Dendritic cell treated with granulocyte-macrophage colony-stimulating factor and Interleukin-4, amounts not matched to agents 40 ng/mL and 50 ng/mL, for 4 days (primary cell): Measurements from ENCODE around the gene DPY19L2.

ENCODE experiments used
- H3K27ac Mint-ChIP-seq: one replicate; pipeline ENCODE4 v1.8.0; 2022; ENCODE audit warnings: mild to moderate bottlenecking, mixed read lengths
- H3K27me3 Mint-ChIP-seq: one replicate; pipeline ENCODE4 v1.8.0; 2022; ENCODE audit warnings: mild to moderate bottlenecking, mixed read lengths
- H3K36me3 Mint-ChIP-seq: one replicate; pipeline ENCODE4 v1.8.0; 2022; ENCODE audit warnings: low read depth, mixed read lengths
- H3K4me1 Mint-ChIP-seq: one replicate; pipeline ENCODE4 v1.8.0; 2022; ENCODE audit warnings: low read depth, mixed read lengths
- H3K4me3 Mint-ChIP-seq: one replicate; pipeline ENCODE4 v1.8.0; 2022; ENCODE audit warnings: mild to moderate bottlenecking, moderate library complexity, mixed read lengths
- H3K9me3 Mint-ChIP-seq: one replicate; pipeline ENCODE4 v1.8.0; 2022; ENCODE audit warnings: mixed read lengths
- intact Hi-C: fragments of 100-400 bp; cut with micrococcal nuclease; formaldehyde crosslinking; loops from one replicate; pipeline ENCODE4 v1.15.0; 2022

Gene DPY19L2

GRCh38 chr12:63525831-63526230 lies 142.5 kb downstream of the DPY19L2 start:
- Mint-ChIP-seq H3K27me3 (no peaks in the 10 kb centered on the region), H3K27ac (no peak overlapping the region), H3K4me3 (no peak overlapping the region), H3K4me1 (no peaks in the 10 kb centered on the region), H3K36me3 (no peaks in the 10 kb centered on the region), H3K9me3 (no peaks in the 10 kb centered on the region)
- intact Hi-C loops: no loop called here

- no peaks in the 10 kb centered on the region for H3K36me3 Mint-ChIP-seq
- no peaks in the 10 kb centered on the region for H3K27me3 Mint-ChIP-seq
- no peaks in the 10 kb centered on the region for H3K4me1 Mint-ChIP-seq
- H3K27ac Mint-ChIP-seq: no peak overlapping the region
- intact Hi-C loops: no loop called here
- no peak overlapping the region for H3K4me3 Mint-ChIP-seq
- H3K9me3 Mint-ChIP-seq: no peaks in the 10 kb centered on the region
Measured at GRCh38 chr12:63521706-63522105, 146.6 kb downstream of the DPY19L2 start.
